HG03354 (cell line): ENCODE data around the gene PPP1R16B.

Source experiments
- ATAC-seq: cut with Tn5 transposase; IDR thresholded peaks from one replicate; pipeline ENCODE4 v1.9.1; 2021; ENCODE audit warnings: mild to moderate bottlenecking; ENCODE audit not compliant: unreplicated experiment, poor library complexity, severe bottlenecking

Gene PPP1R16B

DNA sequence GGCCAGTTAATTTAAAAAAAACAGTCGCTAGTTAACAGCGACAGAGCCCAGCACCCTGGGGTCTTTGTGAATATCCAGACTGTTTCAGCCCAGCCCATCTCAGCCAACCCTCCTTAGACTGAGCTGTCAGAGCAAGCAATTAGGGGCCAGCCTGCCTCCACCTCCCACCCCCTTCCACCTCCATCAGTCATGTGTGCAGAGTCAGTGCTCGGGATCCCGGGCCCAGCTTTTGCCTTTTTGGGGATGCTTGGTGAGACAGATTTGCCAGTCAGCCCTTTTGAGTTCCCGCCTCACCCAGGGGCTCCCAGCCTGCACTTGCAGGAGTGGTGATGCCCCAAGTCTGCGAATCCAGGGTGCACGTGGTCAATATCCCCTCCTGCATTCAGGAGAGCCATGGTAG lies 114.2 kb downstream of the PPP1R16B start:
- ATAC-seq, result no peak

DNA sequence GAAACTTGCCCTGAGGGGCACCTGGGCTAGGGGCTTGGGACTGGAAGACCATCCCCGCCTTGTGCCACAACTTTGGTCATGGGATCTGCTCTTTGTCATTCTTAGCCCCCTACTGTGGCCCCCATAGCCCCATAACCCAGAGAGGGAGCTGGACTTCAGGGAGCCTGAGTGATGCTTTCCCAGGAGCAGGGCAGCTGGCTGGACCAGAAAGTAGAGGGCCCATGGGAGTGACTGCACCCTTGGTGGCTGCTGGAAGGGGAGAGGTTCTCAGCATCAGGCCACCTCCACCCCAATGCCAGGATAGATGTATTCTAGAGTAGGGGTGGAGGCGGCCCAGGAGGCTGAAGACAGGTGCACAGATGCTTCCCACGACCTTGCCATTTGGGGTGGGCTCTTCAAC lies 114.9 kb downstream of the PPP1R16B start:
- no peak for ATAC-seq

DNA sequence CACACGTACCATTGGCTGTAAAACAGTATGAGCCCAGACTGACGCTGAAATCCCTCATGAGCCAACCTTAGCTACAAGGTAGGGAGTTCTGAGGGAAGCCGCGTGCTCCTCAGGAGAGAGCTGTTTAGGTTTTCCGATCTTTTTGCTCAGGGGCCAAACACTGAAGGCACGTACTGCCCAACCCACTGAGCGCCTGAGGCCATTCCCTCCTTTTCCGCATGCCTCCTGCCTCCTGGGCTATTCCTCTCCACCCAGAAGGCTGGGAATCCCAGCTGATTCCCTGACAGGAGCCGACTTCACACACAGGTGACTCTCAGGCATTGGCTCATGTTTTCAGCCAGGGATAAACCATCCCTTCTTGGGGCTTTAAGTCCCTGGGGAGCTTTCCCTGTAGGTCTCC lies 115.4 kb downstream of the PPP1R16B start:
- ATAC-seq, result no peak

DNA sequence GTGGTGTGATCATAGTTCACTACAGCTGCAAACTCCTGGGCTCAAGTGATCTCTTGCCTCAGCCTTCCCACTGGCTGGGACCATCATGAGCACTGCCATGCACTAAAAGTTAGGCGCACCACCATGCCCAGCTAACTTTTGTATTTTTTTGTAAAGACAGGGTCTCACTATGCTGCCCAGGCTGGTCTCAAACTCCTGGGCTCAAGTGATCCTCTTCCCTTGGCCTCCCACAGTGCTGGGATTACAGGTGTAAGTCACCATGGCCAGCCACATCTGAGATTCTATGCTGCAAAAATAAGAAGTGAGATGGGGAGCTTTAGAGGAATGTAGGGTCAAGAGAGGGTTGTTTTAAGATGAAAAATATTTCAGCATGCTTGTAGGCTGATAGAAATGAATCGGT lies 119.2 kb downstream of the PPP1R16B start:
- ATAC-seq, result no peak

DNA sequence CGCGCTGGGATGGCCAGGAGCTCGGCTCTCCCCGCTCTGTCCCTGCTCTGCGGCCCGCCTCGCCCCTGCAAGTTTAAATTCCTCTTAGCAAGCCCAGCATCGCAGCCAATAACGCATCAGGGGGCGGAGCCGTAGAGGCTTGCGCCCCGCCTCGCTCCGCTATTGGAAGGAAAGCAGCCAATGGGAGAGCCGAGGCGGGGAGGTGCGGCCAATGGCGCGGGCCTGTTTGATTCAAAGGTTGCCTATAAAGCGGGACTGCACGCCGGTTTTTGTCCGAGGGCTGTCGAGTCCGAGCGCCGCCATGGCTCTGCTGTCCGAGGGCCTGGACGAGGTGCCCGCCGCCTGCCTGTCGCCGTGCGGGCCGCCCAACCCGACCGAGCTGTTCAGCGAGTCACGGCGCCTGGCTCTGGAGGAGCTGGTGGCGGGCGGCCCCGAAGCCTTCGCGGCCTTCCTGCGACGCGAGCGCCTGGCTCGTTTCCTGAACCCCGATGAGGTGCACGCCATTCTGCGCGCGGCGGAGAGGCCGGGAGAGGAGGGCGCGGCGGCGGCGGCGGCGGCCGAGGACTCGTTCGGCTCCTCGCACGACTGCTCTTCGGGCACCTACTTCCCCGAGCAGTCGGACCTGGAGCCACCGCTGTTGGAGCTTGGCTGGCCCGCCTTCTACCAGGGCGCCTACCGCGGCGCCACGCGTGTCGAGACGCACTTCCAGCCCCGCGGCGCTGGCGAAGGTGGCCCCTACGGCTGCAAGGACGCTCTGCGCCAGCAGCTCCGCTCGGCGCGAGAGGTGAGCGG lies 120.8 kb downstream of the PPP1R16B start, which contains the start of gene FAM83D:
TSS of gene FAM83D (plus strand) at position 276 of the 792 bp plus-strand sequence. CDS start at position 302, 26 bp downstream.
- peak; percentile 95 for ATAC-seq

DNA sequence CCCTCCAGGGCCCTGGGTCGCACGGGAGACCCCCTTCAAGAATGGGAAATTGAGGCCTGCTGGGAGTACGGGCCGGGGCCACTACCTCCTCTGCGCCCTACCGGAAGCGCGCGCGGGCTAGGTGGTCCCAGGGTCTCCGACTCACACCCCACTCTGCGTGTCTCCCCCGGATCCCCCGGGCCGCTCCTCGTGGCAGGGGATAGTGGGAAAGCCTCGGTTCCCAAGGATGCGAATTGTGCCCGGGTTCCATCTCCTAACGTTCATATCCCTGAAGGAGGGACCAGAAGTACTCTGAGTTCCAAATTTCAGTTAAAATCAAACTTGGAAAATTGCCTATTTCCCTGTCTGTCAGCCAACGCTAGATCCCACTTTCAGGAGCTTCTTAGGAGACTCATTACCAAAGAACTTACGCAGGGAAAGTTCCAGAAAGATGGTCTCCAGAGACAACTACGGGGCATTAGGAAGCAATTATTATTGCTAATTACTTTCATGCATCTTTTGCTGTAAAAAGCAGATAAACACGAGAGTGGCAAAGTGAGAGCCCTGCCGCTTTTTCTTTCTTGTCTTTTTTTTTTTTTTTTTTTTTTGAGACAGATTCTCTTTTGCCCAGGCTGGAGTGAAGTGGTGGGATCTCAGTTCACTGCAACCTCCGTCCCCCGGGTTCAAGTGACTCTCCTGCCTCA lies 121.6 kb downstream of the PPP1R16B start:
- peak; percentile 17 for ATAC-seq

DNA sequence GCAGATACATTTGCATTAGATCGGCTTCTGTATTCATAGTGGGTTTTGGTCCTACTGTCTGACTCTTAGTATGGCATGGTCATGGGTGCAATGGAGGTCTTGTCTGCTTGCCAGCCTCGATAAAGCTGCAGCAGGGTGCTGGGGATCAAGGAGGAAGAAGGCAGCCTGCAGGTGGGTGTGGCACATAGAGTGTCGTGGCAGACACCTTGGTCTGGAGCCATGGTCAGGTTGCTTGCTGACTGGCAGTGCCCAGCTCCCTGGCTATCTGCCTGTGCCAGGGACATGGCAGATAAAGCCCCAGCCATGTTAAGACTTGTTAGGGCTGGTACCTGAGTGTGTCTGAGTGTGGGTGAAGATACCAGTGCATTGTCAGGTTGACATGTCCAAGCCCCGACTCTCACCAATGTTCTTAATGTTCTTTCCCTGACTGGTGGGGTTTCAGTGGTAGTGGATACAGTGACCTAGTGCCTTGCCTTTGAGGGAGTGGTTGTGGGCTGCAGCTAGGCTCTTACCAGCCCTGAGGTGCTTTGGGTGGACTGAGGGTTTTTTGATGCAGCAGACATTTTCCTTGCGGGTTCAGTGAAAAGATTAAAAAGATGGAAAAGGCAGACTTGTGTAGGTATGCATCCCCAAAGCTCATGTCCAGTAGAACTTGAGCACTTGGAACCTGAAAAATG lies 122.5 kb downstream of the PPP1R16B start:
- ATAC-seq, result no peak

DNA sequence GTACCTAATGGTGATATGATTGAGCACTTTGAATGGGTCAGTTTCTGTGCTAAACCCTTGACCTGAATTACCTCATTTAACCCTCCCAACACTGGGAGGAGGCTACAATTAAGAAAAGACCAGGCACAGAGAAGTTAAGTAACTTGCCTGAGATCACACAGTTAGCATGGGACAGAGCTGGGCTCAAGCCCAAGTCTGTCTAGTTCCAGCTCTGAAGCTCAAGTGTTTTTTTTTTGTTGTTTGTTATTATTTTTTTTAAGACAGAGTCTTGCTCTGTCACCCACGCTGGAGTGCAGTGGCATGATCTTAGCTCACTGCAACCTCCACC lies 124.7 kb downstream of the PPP1R16B start:
- no peak for ATAC-seq

DNA sequence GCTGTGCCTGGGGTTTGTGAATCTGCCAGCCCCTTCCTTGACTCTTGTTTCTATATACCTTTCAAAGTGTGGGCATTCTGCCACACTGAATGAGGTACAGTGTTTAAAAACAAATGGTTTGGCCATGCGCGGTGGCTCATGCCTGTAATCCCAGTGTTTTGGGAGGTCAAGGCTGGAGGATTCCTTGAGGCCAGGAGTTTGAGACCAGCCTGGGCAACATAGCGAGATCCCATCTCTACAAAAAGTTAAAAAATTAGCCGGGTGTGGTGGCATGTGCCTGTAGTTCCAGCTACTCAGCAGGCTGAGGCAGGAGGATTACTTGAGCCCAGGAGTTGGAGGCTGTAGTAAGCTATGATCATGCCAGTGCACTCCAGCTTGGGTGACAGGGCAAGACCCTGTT lies 126.5 kb downstream of the PPP1R16B start:
- no peak for ATAC-seq

DNA sequence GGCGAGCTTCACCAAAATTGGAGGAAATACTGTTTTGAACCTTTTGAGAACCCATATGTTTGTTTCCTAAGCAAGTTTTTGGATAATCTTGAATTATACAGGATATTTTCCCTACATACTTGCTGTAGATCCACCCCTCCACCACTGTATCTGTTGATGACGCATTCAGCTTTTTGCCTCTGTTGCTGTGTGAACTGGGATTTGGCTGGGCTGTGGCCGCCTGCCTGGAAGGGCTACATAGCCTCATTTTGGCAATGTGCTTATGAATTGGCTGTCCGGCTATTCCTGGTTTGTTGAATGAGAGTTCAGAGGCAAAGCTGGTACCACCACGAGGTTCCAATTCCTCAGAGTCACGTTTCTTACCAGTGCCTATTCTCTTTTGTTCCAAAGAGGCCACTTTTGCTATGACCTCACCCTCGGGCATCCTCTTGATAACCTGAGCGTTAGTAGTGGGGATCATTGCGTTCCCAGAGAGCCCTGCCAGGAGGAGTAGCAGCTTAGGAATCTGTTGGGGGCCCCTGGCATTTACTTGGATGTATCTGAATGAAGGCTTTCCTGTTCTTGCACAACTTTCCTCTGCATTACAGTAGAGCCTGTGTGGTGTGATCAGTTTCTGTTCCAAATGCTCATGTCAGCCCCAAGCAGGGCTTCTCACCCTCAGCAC lies 127.1 kb downstream of the PPP1R16B start:
- ATAC-seq, result no peak

DNA sequence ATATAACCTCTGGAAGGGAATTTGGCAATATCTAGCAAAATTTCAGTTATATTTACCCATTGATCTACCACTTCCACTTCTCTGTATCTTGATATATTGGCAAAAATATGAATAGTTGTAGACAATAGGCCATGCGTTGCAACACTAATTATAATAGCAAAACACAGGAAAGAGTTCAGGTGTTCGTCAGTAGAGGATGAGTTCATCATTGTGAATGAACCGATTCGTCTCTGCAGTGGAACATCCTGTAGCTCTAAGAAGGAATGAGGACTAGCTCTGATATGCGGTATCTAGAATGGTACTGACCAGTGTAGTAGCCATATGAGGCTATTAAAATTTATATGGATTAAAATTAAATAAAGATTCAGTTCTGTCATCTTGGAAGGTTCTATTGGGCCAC lies 129.0 kb downstream of the PPP1R16B start:
- no peak for ATAC-seq

DNA sequence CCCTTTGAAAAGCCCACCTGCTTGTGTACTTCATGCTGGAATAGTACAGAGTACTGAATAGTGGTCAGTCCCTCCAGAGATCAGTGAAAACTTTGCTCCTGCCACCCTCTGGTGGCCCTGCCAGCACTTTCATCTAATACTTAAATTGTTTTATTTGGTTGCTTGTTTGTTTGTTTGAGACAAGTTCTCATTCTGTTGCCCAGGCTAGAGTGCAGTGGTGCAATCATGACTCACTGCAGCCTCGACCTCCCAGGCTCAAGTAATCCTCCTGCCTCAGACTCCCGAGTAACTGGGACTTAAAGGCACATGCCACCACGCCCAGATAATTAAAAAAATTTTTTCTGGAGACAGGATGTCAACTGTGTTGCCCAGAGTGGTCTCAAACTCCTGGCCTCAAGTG lies 129.8 kb downstream of the PPP1R16B start:
- no peak for ATAC-seq

DNA sequence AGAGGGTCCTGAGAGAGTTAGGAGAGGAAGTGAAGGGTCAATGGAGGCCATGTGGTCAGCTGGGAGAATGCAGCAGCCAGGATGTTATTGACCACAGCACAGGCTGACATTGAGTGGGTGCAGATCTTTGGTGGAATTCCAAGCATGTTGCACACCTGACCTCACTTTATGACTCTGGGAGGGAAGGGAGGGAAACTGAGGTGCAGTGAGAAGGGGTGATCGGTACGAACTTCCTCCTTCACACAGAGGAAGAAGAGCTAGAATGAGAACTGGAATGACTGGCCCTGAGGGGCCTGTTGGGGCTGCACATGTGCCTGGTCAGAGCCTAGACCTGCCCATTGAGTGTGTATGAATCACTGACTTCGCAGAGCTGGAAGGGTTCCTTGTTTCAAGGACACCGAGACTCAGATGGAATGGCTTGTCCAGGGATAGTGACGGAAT lies 130.5 kb downstream of the PPP1R16B start:
- no peak for ATAC-seq

DNA sequence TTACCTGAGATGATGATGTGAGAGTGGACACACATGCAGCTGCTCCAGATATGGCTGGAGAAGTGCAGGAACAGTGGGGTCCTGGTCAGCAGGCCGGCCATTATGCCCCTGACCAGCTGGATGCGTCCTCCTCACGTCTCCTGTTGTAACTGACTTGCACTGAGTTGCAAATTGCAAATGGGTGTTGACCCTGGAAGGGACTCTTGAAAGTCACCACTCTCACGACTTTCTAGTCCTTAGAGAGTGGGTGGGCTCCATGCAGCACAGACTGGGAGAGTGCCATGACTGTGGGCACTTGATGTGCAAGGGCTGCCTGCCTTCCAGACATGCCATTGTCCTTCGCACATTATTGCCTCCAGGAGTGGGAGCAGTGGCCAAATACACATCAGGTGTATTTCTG lies 131.5 kb downstream of the PPP1R16B start:
- no peak for ATAC-seq

DNA sequence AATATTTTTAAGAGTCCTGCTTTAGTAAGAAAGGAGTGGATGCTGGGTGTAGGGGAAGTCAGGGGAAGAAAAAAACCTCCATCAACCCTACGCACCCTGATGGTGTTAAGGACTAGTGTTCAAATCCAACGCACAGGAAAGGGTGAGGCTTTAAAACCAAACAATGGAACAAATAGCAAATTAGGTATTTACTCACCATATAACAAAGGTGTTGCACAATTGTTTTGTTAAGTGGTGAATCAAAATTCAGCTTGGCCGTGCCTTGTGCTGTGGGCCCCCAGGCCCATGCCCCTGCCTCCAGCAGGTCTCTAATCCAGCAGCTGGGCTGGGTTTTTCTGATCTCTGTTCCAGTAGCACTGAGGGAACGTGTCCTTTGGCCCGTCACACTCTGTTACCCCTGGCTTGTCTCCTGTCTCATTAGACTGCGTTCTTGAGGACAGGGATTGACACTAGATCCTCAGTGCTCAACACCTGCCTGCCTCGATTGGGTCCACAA lies 132.5 kb downstream of the PPP1R16B start:
- no peak for ATAC-seq

DNA sequence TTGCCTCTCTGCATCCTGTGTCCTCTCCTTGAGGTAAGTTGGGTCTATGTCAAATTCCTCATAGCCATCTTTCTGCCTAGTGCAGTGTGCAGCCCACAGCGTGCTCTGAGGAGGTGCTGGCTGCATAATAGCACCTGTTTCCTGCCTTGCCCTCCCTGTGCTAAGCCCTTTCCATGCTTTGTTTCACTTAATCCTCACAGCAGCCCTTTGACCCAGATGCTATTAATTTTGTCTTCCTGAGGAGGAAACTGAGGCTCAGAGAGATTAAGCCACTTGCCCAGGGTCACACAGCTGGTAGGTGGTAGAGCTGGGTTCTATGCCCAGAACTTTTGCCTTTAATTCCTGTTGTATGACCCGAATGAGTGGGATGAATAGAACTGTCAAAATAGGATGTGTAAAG lies 134.2 kb downstream of the PPP1R16B start:
- ATAC-seq, result no peak

DNA sequence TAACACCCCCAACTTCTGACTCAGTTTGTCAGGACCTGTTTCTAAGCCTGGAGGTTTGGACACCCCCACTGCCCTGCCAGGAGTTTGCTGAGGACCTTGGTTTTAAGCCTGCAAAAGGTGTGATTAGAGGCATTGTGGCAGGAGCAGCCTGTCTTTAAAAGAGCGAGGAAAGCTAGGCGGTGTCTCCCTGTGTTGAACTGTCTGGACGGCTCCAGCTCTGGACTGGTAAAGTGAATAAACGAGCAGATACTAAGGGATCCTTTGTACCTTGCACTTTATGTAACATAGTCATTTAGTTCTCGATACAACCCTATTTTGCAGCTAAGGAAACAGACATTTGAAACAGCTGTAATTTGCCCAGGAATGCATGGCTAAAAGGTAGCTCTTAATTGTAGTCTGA lies 135.1 kb downstream of the PPP1R16B start:
- no peak for ATAC-seq

DNA sequence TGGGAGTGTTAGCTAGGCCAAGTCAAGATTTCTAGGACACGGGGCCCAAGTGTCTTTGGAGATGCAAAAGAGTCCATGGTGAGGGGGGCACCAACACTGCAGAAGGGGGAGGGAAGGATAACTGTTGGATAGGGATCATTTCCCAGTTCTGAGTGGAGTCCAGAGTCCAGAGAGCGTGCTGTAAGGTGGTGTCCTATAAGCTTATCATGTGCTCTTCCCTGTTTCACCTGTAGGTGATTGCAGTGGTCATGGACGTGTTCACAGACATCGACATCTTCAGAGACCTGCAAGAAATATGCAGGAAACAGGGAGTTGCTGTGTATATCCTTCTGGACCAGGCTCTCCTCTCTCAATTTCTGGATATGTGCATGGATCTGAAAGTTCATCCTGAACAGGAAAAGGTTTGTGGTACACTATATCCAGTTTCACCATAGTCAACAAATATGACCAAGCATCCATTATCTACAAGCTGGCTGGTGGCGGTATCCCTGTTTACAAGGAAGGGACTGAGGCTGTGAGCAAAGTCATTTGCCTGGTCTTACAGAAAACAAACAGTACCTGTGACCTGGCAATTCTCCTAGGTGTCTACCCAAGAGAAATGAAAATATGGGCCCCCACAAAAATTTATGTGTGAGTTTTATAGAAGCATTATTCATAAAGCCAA lies 136.4 kb downstream of the PPP1R16B start:
- no peak for ATAC-seq

DNA sequence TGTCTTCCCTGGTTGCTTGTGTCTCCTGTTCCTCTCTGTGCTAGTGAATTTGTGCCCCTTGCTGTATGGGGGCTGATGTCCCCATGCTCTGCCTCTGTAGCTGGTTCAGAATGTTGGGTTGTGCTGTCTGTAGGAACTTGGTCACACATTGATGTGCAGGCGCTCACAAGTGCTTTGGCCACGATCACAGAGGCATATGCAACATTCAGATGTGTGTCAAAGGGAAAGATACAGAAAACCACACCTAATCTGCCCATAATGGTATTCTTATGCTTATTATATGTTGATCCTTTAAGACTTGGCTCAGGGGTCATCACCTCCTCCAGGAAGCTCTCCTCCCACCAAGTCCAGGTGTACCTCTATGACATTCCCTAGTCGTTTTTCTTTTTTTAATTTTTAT lies 139.5 kb downstream of the PPP1R16B start:
- ATAC-seq, result no peak

DNA sequence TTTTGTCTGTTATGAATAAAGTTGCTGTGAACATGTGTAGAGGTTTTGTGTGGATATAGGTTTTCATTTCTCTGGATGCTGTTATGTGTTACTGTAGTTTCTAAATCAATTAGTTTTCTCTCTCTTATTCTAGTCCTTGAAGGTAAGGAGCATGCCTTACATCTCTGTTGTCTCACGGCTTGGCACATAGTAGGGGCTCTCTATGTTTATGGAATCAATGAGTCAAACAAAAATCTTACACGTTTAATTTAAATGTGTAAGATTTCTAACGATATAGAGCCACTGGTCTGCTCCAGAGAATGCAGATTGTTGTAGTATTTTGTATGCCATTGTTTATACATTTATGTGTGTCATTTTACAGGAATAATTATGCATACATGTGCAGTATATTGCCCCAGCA lies 141.3 kb downstream of the PPP1R16B start:
- ATAC-seq, result no peak
